Activated B cell treated with CpG ODN at 0.5 μM for 24 hours (primary cell): ENCODE measurements around the gene NDEL1. TPM values are rescaled to one million over a fixed set of nuclear protein-coding genes. Genes with fewer than 3 reads are reported as not detected.

Source experiments
- ATAC-seq: fragments of 200-7000 bp; cut with Tn5 transposase; one replicate; pipeline ENCODE4 v1.10.0; 2021; ENCODE audit warnings: low read depth, mild to moderate bottlenecking, moderate library complexity
- CTCF ChIA-PET: fragments of 350-600 bp; sonication (Branson Sonifier 250); formaldehyde crosslinking; loops from one replicate; lab custom pipeline; 2021; ENCODE audit warnings: antibody characterized with exemption; lab: Charles Lee
- POLR2A ChIA-PET: fragments of 350-600 bp; sonication (Branson Sonifier 250); formaldehyde crosslinking; loops from one replicate; lab custom pipeline; 2021; ENCODE audit warnings: antibody characterized with exemption; lab: Charles Lee
- DNase-seq: peaks from one replicate; pipeline ENCODE4 v3.0.0; 2022
- H3K27ac Mint-ChIP-seq: one replicate; pipeline ENCODE4 v1.8.0; 2020; ENCODE audit warnings: mixed read lengths
- H3K27me3 Mint-ChIP-seq: one replicate; pipeline ENCODE4 v1.8.0; 2021; ENCODE audit warnings: mixed read lengths
- H3K36me3 Mint-ChIP-seq: one replicate; pipeline ENCODE4 v1.8.0; 2021; ENCODE audit warnings: low read depth, mixed read lengths
- H3K4me1 Mint-ChIP-seq: one replicate; pipeline ENCODE4 v1.8.0; 2021; ENCODE audit warnings: mixed read lengths
- H3K4me3 Mint-ChIP-seq: one replicate; pipeline ENCODE4 v1.8.0; 2020; ENCODE audit warnings: mild to moderate bottlenecking, mixed read lengths
- H3K9me3 Mint-ChIP-seq: one replicate; pipeline ENCODE4 v1.8.0; 2020; ENCODE audit warnings: mixed read lengths
- CTCF ChIP-seq: fragments of 200-600 bp; IDR thresholded peaks from one replicate; pipeline ENCODE4 v1.8.0; 2022; ENCODE audit warnings: antibody characterized with exemption, mild to moderate bottlenecking
- intact Hi-C: fragments of 100-400 bp; cut with micrococcal nuclease; formaldehyde crosslinking; loops from one replicate; pipeline ENCODE4 v1.15.1; 2024
- total RNA-seq: library from RNA; stranded (reverse); gene quantifications from 2 replicates; pipeline ENCODE4 v1.2.3, GENCODE V29; 2022

Gene NDEL1
- total RNA-seq, 1 donor from 2014 or later, result 82.6 TPM

DNA sequence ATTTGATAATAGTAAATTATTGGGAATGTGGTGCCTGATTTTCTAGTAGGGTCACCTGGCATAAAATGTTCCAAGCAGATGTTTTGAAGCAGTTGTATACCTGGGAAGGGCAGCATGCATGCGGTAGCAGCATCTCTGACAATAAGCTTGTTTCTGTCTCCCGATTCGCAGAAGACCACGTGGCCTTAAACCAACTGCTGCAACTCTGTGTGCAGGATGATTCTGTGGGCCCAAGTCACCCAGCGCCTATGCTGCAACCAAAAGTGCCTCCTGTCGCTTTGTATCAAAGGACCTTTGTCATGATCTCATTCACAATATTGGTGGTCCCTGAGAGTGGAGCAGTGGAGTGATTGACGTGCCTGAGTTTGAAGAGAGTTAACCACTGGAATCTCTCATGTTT lies 8.1 kb downstream of the NDEL1 start:
- H3K9me3 Mint-ChIP-seq, result no peaks in the 10 kb centered on the region
- ATAC-seq, result no peak
- POLR2A ChIA-PET, result no interaction called here

DNA sequence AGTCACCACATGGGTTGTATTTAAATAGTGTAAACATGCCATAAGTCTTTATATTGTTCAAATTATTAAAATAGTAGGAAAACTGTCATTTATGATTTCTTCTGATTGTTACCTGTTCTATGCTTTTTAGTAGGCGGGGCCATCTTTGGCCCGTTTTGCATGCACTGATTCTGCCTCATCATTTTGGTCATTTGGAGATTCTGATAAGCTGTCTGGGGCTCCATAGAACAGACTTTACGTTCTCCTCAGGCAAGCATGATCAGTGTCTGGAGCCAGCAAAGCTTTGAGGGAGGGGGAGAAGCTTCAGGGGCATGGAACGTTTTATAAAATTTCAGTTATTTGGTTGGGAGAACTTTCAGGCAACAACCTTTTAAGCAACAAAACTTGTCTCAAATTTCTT lies 8.8 kb downstream of the NDEL1 start:
- no peak overlapping the region for H3K27ac Mint-ChIP-seq
- H3K27me3 Mint-ChIP-seq, result no peaks in the 10 kb centered on the region
- H3K9me3 Mint-ChIP-seq, result no peaks in the 10 kb centered on the region
- no peak for ATAC-seq
- ChIA-PET CTCF (no interaction called here), POLR2A (no interaction called here)
- TF ChIP-seq CTCF, result no peak
- DNase-seq, result no peak
- H3K4me3 Mint-ChIP-seq, result no peak overlapping the region
- intact Hi-C loops, result no loop called here
- peaks cover 80% of the 10 kb centered on the region for H3K36me3 Mint-ChIP-seq
- H3K4me1 Mint-ChIP-seq, result peaks cover 32% of the 10 kb centered on the region

More for the DNA sequence above, 8.1 kb downstream of the NDEL1 start:
- Mint-ChIP-seq H3K27me3 (no peaks in the 10 kb centered on the region), H3K36me3 (peaks cover 76% of the 10 kb centered on the region), H3K4me1 (peaks cover 33% of the 10 kb centered on the region), H3K4me3 (no peak overlapping the region), H3K27ac (no peak overlapping the region)
- TF ChIP-seq CTCF, result no peak
- intact Hi-C loops, result no loop called here
- CTCF ChIA-PET, result no interaction called here
- DNase-seq, result no peak

GRCh38 chr17:8445536-8445935 lies 9.9 kb downstream of the NDEL1 start:
- H3K4me1 Mint-ChIP-seq, result peaks cover 28% of the 10 kb centered on the region
- intact Hi-C loops, result no loop called here
- POLR2A ChIA-PET, result interaction anchor here (0.5 kb wide), 1 partner anchor 168 kb away, joined by 9 read pairs; no protein-coding TSS in a partner anchor
- H3K9me3 Mint-ChIP-seq, result no peaks in the 10 kb centered on the region
- no peak for ATAC-seq
- no peak for DNase-seq
- no peaks in the 10 kb centered on the region for H3K27me3 Mint-ChIP-seq
- TF ChIP-seq CTCF, result no peak
- H3K36me3 Mint-ChIP-seq, result peaks cover 83% of the 10 kb centered on the region
- no peak overlapping the region for H3K4me3 Mint-ChIP-seq
- H3K27ac Mint-ChIP-seq, result no peak overlapping the region
- CTCF ChIA-PET, result no interaction called here

DNA sequence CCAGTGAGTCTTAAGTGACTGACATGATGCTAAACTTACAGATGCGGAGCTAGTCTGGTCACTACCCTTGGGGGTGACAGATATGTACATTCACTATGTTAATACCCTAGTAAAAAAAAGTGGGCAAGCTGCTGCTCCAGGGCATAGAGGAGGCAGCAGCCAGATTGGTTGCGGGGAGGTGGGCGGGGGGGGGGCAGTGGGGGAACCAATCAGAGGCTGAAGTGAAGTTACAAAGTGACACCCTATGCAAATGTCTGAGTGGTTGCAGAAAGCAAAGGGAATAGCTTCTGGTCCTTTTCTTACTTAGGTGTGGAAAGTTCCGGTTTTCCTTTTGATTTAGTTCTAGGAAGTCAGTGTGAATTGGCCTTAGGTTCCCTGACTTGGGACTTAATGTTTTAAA lies 12.1 kb downstream of the NDEL1 start:
- CTCF ChIA-PET, result no interaction called here
- POLR2A ChIA-PET, result no interaction called here
- no peak overlapping the region for H3K27ac Mint-ChIP-seq

GRCh38 chr17:8448310-8448709 lies 12.6 kb downstream of the NDEL1 start:
- H3K9me3 Mint-ChIP-seq, result no peaks in the 10 kb centered on the region
- ATAC-seq, result no peak
- peaks cover 6% of the 10 kb centered on the region for H3K4me1 Mint-ChIP-seq
- H3K4me3 Mint-ChIP-seq, result no peak overlapping the region
- H3K27ac Mint-ChIP-seq, result no peak overlapping the region
- CTCF ChIA-PET, result no interaction called here
- no peak for TF ChIP-seq CTCF
- DNase-seq, result no peak
- H3K27me3 Mint-ChIP-seq, result no peaks in the 10 kb centered on the region
- H3K36me3 Mint-ChIP-seq, result peaks cover 93% of the 10 kb centered on the region
- POLR2A ChIA-PET, result no interaction called here
- intact Hi-C loops, result no loop called here

More for the DNA sequence above, 12.1 kb downstream of the NDEL1 start:
- intact Hi-C loops, result no loop called here
- no peak for DNase-seq
- H3K4me3 Mint-ChIP-seq, result no peak overlapping the region
- ATAC-seq, result no peak
- TF ChIP-seq CTCF, result no peak
- H3K27me3 Mint-ChIP-seq, result no peaks in the 10 kb centered on the region
- H3K9me3 Mint-ChIP-seq, result no peaks in the 10 kb centered on the region
- H3K36me3 Mint-ChIP-seq, result peaks cover 92% of the 10 kb centered on the region
- H3K4me1 Mint-ChIP-seq, result peaks cover 10% of the 10 kb centered on the region
